Activated naive CD4-positive, alpha-beta T cell (primary cell): ENCODE data around the gene NEDD9.

ENCODE experiments used
- DNase-seq, 4 experiments: peaks; one replicate each; lab custom pipeline; 2025; lab: John Stamatoyannopoulos, UW

NEDD9 gene

GRCh38 chr6:11260249-11261038 lies 28.0 kb upstream of the NEDD9 start:
- DNase-seq = no peak

GRCh38 chr6:11258260-11259237 lies 26.1 kb upstream of the NEDD9 start:
- DNase-seq = no peak

- DNase-seq = no peak
These were observed 23.1 kb upstream of the NEDD9 start for GRCh38 chr6:11255610-11256009.

- no peak for DNase-seq
These were observed 21.1 kb upstream of the NEDD9 start for GRCh38 chr6:11253594-11253993.

GRCh38 chr6:11251553-11252360 lies 19.3 kb upstream of the NEDD9 start:
- no peak for DNase-seq

GRCh38 chr6:11250108-11250507 lies 17.6 kb upstream of the NEDD9 start:
- DNase-seq = no peak

GRCh38 chr6:11248974-11249761 lies 16.7 kb upstream of the NEDD9 start:
- no peak for DNase-seq

- DNase-seq = no peak
These were observed 14.3 kb upstream of the NEDD9 start for GRCh38 chr6:11246722-11247121.

GRCh38 chr6:11245381-11246256 lies 13.2 kb upstream of the NEDD9 start:
- no peak for DNase-seq

GRCh38 chr6:11244387-11245126 lies 12.1 kb upstream of the NEDD9 start:
- DNase-seq = no peak

GRCh38 chr6:11243861-11244260 lies 11.4 kb upstream of the NEDD9 start:
- DNase-seq = no peak

- no peak for DNase-seq
These were observed 10.2 kb upstream of the NEDD9 start for GRCh38 chr6:11242711-11243110.

GRCh38 chr6:11241793-11242201 lies 9.3 kb upstream of the NEDD9 start:
- DNase-seq = no peak

GRCh38 chr6:11241154-11241792 lies 8.8 kb upstream of the NEDD9 start:
- DNase-seq = no peak

GRCh38 chr6:11237956-11238355 lies 5.5 kb upstream of the NEDD9 start:
- DNase-seq = no peak

- no peak for DNase-seq
These were observed 5.0 kb upstream of the NEDD9 start for GRCh38 chr6:11237428-11237827.

GRCh38 chr6:11236915-11237314 lies 4.4 kb upstream of the NEDD9 start:
- DNase-seq = no peak

GRCh38 chr6:11236076-11236750 lies 3.7 kb upstream of the NEDD9 start:
- no peak for DNase-seq
